H9 (cell line): ENCODE results near the gene PPIL3. TPM values are rescaled to one million over a fixed set of nuclear protein-coding genes. Genes with fewer than 3 reads are reported as not detected.
A peak's percentile ranks its signal among the peaks of the same experiment; 100 is the strongest.

Experiments
- DNase-seq: peaks from one replicate; pipeline ENCODE4 v3.0.0-alpha.2; 2017
- H2AFZ ChIP-seq: one replicate; pipeline ENCODE4 v1.6.1; 2013; ENCODE audit warnings: mild to moderate bottlenecking, low read length, control low read depth, moderate library complexity
- H2AK5ac ChIP-seq: 2 replicates; pipeline ENCODE4 v1.6.1; 2013; ENCODE audit warnings: low read length, control low read depth, mixed read lengths; ENCODE audit not compliant: insufficient read length
- H2BK120ac ChIP-seq: one replicate; pipeline ENCODE4 v1.6.1; 2013; ENCODE audit warnings: low read depth, mild to moderate bottlenecking, low read length, control low read depth, inconsistent platforms; ENCODE audit not compliant: poor library complexity, severe bottlenecking
- H2BK12ac ChIP-seq: 2 replicates; pipeline ENCODE4 v1.6.1; 2013; ENCODE audit warnings: low read length, control low read depth, mixed read lengths, low read depth; ENCODE audit not compliant: insufficient read length
- H2BK15ac ChIP-seq: 2 replicates; pipeline ENCODE4 v1.6.1; 2013; ENCODE audit warnings: low read depth, low read length, control low read depth
- H2BK20ac ChIP-seq: one replicate; pipeline ENCODE4 v1.6.1; 2013; ENCODE audit warnings: low read depth, mild to moderate bottlenecking, low read length, control low read depth, inconsistent platforms; ENCODE audit not compliant: poor library complexity, severe bottlenecking
- H2BK5ac ChIP-seq: 2 replicates; pipeline ENCODE4 v1.6.1; 2013; ENCODE audit warnings: low read length, control low read depth, mixed read lengths; ENCODE audit not compliant: insufficient read length
- H3K14ac ChIP-seq: 2 replicates; pipeline ENCODE4 v1.6.1; 2013; ENCODE audit warnings: low read length, control low read depth; ENCODE audit not compliant: insufficient read depth
- H3K18ac ChIP-seq: 2 replicates; pipeline ENCODE4 v1.6.1; 2013; ENCODE audit warnings: low read depth, mild to moderate bottlenecking, mixed read lengths, low read length, control low read depth; ENCODE audit not compliant: insufficient read length
- H3K23ac ChIP-seq: 2 replicates; pipeline ENCODE4 v1.6.1; 2013; ENCODE audit warnings: low read length, control low read depth, mixed read lengths, low read depth; ENCODE audit not compliant: insufficient read length
- H3K23me2 ChIP-seq: 2 replicates; pipeline ENCODE4 v1.6.1; 2013; ENCODE audit warnings: low read depth, mild to moderate bottlenecking, mixed read lengths, low read length, control low read depth; ENCODE audit not compliant: insufficient read length, poor library complexity, severe bottlenecking
- H3K27ac ChIP-seq: 2 replicates; pipeline ENCODE4 v1.5.1; 2013; ENCODE audit warnings: low read length, control low read depth, mixed read lengths, low read depth; ENCODE audit not compliant: insufficient read length
- H3K27me3 ChIP-seq: 2 replicates; pipeline ENCODE4 v1.6.1; 2013; ENCODE audit warnings: low read length, control low read depth, inconsistent platforms; ENCODE audit not compliant: insufficient read depth
- H3K4ac ChIP-seq: 2 replicates; pipeline ENCODE4 v1.6.1; 2013; ENCODE audit warnings: low read depth, mild to moderate bottlenecking, control low read depth, inconsistent platforms, low read length, moderate library complexity
- H3K4me1 ChIP-seq: 2 replicates; pipeline ENCODE4 v1.6.1; 2013; ENCODE audit warnings: low read length, control low read depth, inconsistent platforms; ENCODE audit not compliant: insufficient read depth
- H3K4me2 ChIP-seq: 2 replicates; pipeline ENCODE4 v1.6.1; 2013; ENCODE audit warnings: low read length, control low read depth, mixed read lengths; ENCODE audit not compliant: insufficient read length, insufficient read depth
- H3K56ac ChIP-seq: 2 replicates; pipeline ENCODE4 v1.6.1; 2013; ENCODE audit warnings: low read depth, mild to moderate bottlenecking, mixed read lengths, low read length, control low read depth; ENCODE audit not compliant: insufficient read length
- H3K79me1 ChIP-seq: 2 replicates; pipeline ENCODE4 v1.6.1; 2013; ENCODE audit warnings: low read depth, mild to moderate bottlenecking, moderate library complexity, low read length, control low read depth, inconsistent platforms; ENCODE audit not compliant: insufficient read depth, poor library complexity, severe bottlenecking
- H3K79me2 ChIP-seq: 2 replicates; pipeline ENCODE4 v1.6.1; 2013; ENCODE audit warnings: low read length, control low read depth, inconsistent platforms; ENCODE audit not compliant: insufficient read depth
- H3K9ac ChIP-seq: 2 replicates; pipeline ENCODE4 v1.6.1; 2013; ENCODE audit warnings: low read length, control low read depth, mixed read lengths; ENCODE audit not compliant: insufficient read length; ENCODE audit errors: extremely low read depth
- H3K9me3 ChIP-seq: one replicate; pipeline ENCODE4 v1.6.1; 2013; ENCODE audit warnings: low read depth, low read length, inconsistent platforms; ENCODE audit not compliant: control insufficient read depth
- H3T11ph ChIP-seq: one replicate; pipeline ENCODE4 v1.6.1; 2013; ENCODE audit warnings: mild to moderate bottlenecking, low read length, control low read depth, inconsistent platforms
- H4K20me1 ChIP-seq: one replicate; pipeline ENCODE4 v1.6.1; 2013; ENCODE audit not compliant: control insufficient read depth, insufficient read length, insufficient read depth
- H4K5ac ChIP-seq: 2 replicates; pipeline ENCODE4 v1.6.1; 2013; ENCODE audit warnings: low read depth, mild to moderate bottlenecking, mixed read lengths, low read length, control low read depth; ENCODE audit not compliant: insufficient read length
- H4K8ac ChIP-seq: replicated peaks from 2 replicates; pipeline ENCODE4 v1.6.1; 2013; ENCODE audit warnings: low read length, control low read depth, mixed read lengths, low read depth; ENCODE audit not compliant: insufficient read length
- H4K91ac ChIP-seq: 2 replicates; pipeline ENCODE4 v1.6.1; 2013; ENCODE audit warnings: low read depth, mild to moderate bottlenecking, moderate library complexity, mixed read lengths, low read length, control low read depth; ENCODE audit not compliant: insufficient read length
- H3K27ac Mint-ChIP-seq, 3 experiments: 2 replicates in 2 of 3; 3 replicates in 1 of 3; pipeline ENCODE4 v1.8.0; 2020 to 2021; ENCODE audit warnings: mixed read lengths in 3 of 3, mild to moderate bottlenecking in 1 of 3, moderate library complexity in 1 of 3
- H3K27me3 Mint-ChIP-seq: 2 replicates; pipeline ENCODE4 v1.8.0; 2021; ENCODE audit warnings: low read depth, mild to moderate bottlenecking, moderate library complexity, mixed read lengths
- H3K36me3 Mint-ChIP-seq, 3 experiments: 2 replicates in 2 of 3; 3 replicates in 1 of 3; pipeline ENCODE4 v1.8.0; 2020 to 2021; ENCODE audit warnings: low read depth in 3 of 3, mixed read lengths in 3 of 3; ENCODE audit not compliant: insufficient read depth in 1 of 3
- H3K4me1 Mint-ChIP-seq, 2 experiments: 2 replicates each; pipeline ENCODE4 v1.8.0; 2020; ENCODE audit warnings: mixed read lengths in 2 of 2
- H3K4me3 Mint-ChIP-seq, 2 experiments: 2 replicates in 1 of 2; 3 replicates in 1 of 2; pipeline ENCODE4 v1.8.0; 2020 to 2021; ENCODE audit warnings: mild to moderate bottlenecking in 2 of 2, mixed read lengths in 2 of 2, moderate library complexity in 1 of 2
- H3K9me3 Mint-ChIP-seq, 2 experiments: 2 replicates in 1 of 2; 3 replicates in 1 of 2; pipeline ENCODE4 v1.8.0; 2020; ENCODE audit warnings: mild to moderate bottlenecking in 2 of 2, mixed read lengths in 2 of 2, moderate library complexity in 1 of 2
- WGBS: extraction: QIAGEN DNeasy Blood & Tissue Kit; methylation state at CpG from one replicate; pipeline ENCODE4 v1.1.7; 2013; ENCODE audit warnings: missing lambda C conversion rate, low lambda C conversion rate, mixed read lengths; ENCODE audit not compliant: insufficient read length; ENCODE audit errors: extremely low coverage; 5-methylcytosine and 5-hydroxymethylcytosine counted together
- total RNA-seq: library from RNA; stranded (reverse); gene quantifications from 2 replicates; pipeline ENCODE4 v1.2.1, GENCODE V29; 2021
- TF ChIP-seq, protein P1 (sequence below): fragments of 200-600 bp; sonication (generic); conservative IDR thresholded peaks from 3 replicates; pipeline ENCODE4 v1.8.0; 2021; ENCODE audit warnings: antibody characterized with exemption, mild to moderate bottlenecking

Gene PPIL3
- total RNA-seq, 1 experiment from 2014 or later: 63.4 TPM

DNA sequence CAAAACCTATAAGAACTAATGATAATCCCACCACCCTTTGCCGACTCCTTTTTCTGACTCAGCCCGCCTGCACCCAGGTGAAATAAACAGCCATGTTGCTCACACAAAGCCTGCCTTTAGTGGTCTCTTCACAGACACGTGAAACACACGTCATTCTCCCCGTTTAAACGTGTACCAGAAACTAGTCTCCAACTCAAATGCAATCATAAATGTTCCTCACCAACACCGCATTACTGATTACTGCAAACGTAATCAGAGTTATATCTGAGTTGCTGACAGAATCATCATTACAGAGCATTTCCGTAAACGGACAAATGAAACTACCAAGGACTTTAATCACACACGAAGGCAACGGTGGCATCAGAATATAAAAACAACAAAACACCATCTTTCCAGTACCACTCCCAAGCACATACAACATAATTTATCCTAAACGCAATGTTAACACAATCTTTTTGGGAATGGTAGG, 26.3 kb downstream of the PPIL3 start:
- H2BK20ac ChIP-seq: no peak overlapping the region
- Mint-ChIP-seq H3K27me3 (no peaks in the 10 kb centered on the region), H3K36me3 (peaks cover 30 to 50% (median 46%) of the 10 kb centered on the region in 3 experiments), H3K4me3 (peak overlapping the region; percentile 94 to 97), H3K9me3 (no peaks in the 10 kb centered on the region), H3K27ac (peak overlapping the region; percentile 12 to 92 (median 87); a peak in 5 of 7 replicates), H3K4me1 (peaks cover 22 to 23% of the 10 kb centered on the region in 2 experiments)
- no peaks in the 10 kb centered on the region for H3K27me3 ChIP-seq
- peaks cover 25% of the 10 kb centered on the region; the same call in 1 of the 2 replicates for H3K79me2 ChIP-seq
- H4K8ac ChIP-seq: no peak overlapping the region
- peak overlapping the region; percentile 61 for H3K9ac ChIP-seq
- H3K4ac ChIP-seq: no peak overlapping the region
- H4K91ac ChIP-seq: no peak overlapping the region
- no peak overlapping the region for H2BK12ac ChIP-seq
- no peak overlapping the region for H3K27ac ChIP-seq
- no peaks in the 10 kb centered on the region for H3K9me3 ChIP-seq
- no peak overlapping the region for H2BK15ac ChIP-seq
- H4K20me1 ChIP-seq: no peaks in the 10 kb centered on the region
- H2AFZ ChIP-seq: no peak overlapping the region
- no peak overlapping the region for H3K14ac ChIP-seq
- H2BK120ac ChIP-seq: no peak overlapping the region
- H3K4me1 ChIP-seq: no peaks in the 10 kb centered on the region
- WGBS: no CpG with 5 or more reads among the region's 13 CpGs
- no peak overlapping the region for H3T11ph ChIP-seq
- peaks cover 7% of the 10 kb centered on the region for H3K79me1 ChIP-seq
- no peak overlapping the region for H4K5ac ChIP-seq
- no peak for DNase-seq
- no peak overlapping the region for H3K23ac ChIP-seq
- no peak overlapping the region for H2AK5ac ChIP-seq
- H3K56ac ChIP-seq: no peak overlapping the region
- H3K23me2 ChIP-seq: peaks cover 10% of the 10 kb centered on the region
- H3K18ac ChIP-seq: no peak overlapping the region
- TF ChIP-seq, protein P1, sequence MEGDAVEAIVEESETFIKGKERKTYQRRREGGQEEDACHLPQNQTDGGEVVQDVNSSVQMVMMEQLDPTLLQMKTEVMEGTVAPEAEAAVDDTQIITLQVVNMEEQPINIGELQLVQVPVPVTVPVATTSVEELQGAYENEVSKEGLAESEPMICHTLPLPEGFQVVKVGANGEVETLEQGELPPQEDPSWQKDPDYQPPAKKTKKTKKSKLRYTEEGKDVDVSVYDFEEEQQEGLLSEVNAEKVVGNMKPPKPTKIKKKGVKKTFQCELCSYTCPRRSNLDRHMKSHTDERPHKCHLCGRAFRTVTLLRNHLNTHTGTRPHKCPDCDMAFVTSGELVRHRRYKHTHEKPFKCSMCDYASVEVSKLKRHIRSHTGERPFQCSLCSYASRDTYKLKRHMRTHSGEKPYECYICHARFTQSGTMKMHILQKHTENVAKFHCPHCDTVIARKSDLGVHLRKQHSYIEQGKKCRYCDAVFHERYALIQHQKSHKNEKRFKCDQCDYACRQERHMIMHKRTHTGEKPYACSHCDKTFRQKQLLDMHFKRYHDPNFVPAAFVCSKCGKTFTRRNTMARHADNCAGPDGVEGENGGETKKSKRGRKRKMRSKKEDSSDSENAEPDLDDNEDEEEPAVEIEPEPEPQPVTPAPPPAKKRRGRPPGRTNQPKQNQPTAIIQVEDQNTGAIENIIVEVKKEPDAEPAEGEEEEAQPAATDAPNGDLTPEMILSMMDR: no peak
- H2BK5ac ChIP-seq: no peak overlapping the region
- H3K4me2 ChIP-seq: peak overlapping the region; percentile 72
